Common myeloid progenitor, CD34-positive (primary cell): ENCODE results near the gene CAMTA1.
"Not testable (repeated sequence)": the region's sequence is repeated elsewhere in the genome, so short reads cannot be mapped to it uniquely, and the experiment has no call there.

Experiments
- CTCF ChIA-PET: fragments of 350-600 bp; sonication (Branson Sonifier 250); formaldehyde crosslinking; loops from one replicate; lab custom pipeline; 2021; ENCODE audit warnings: antibody characterized with exemption; lab: Charles Lee
- POLR2A ChIA-PET: fragments of 350-600 bp; sonication (Branson Sonifier 250); formaldehyde crosslinking; loops from one replicate; lab custom pipeline; 2021; ENCODE audit warnings: antibody characterized with exemption; lab: Charles Lee
- DNase-seq, 3 donors: peaks; one replicate each; pipeline versions ENCODE4 v3.0.0 to v3.0.0-alpha.2; 2013
- H3K27ac ChIP-seq, 2 experiments: 1 replicate in 1 of 2; 2 replicates in 1 of 2; pipeline ENCODE4 v1.7.0; 2013; ENCODE audit warnings: inconsistent platforms in 2 of 2, low read length in 2 of 2, mild to moderate bottlenecking in 2 of 2, low read depth in 1 of 2, moderate library complexity in 1 of 2; ENCODE audit not compliant: severe bottlenecking in 2 of 2, insufficient read depth in 1 of 2, poor library complexity in 1 of 2
- H3K27me3 ChIP-seq, 5 experiments: replicated peaks in 2 of 5; 1 replicate in 3 of 5; 2 replicates in 2 of 5; pipeline versions ENCODE4 v1.6.1 to v1.7.0; 2013; ENCODE audit warnings: low read length in 4 of 5, mild to moderate bottlenecking in 2 of 5, moderate library complexity in 2 of 5, inconsistent platforms in 1 of 5; ENCODE audit not compliant: insufficient read depth in 5 of 5, control insufficient read depth in 4 of 5
- H3K36me3 ChIP-seq, 4 experiments: 1 replicate in 2 of 4; 2 replicates in 2 of 4; pipeline versions ENCODE4 v1.6.1 to v1.7.0; 2013; ENCODE audit warnings: low read length in 3 of 4, control low read depth in 1 of 4, mild to moderate bottlenecking in 1 of 4; ENCODE audit not compliant: control insufficient read depth in 4 of 4, insufficient read depth in 4 of 4
- H3K4me1 ChIP-seq, 4 experiments: 1 replicate in 3 of 4; 2 replicates in 1 of 4; pipeline versions ENCODE4 v1.6.1 to v1.7.1; 2013; ENCODE audit warnings: low read length in 3 of 4, mild to moderate bottlenecking in 3 of 4, control low read depth in 1 of 4, inconsistent platforms in 1 of 4, moderate library complexity in 1 of 4; ENCODE audit not compliant: control insufficient read depth in 4 of 4, insufficient read depth in 4 of 4; ENCODE audit errors: control extremely low read depth in 1 of 4
- H3K4me3 ChIP-seq, 7 experiments: 1 replicate in 4 of 7; 2 replicates in 3 of 7; pipeline versions ENCODE4 v1.5.1 to v1.7.0; 2013; ENCODE audit warnings: mild to moderate bottlenecking in 7 of 7, low read length in 6 of 7, moderate library complexity in 6 of 7, inconsistent platforms in 2 of 7, low read depth in 2 of 7, control low read depth in 1 of 7; ENCODE audit not compliant: insufficient read depth in 4 of 7, control insufficient read depth in 1 of 7; ENCODE audit errors: extremely low read depth in 1 of 7
- H3K9me3 ChIP-seq, 5 experiments: 1 replicate in 4 of 5; 2 replicates in 1 of 5; pipeline versions ENCODE4 v1.6.1 to v1.7.1; 2013; ENCODE audit warnings: low read length in 4 of 5, mild to moderate bottlenecking in 2 of 5, inconsistent platforms in 1 of 5, low read depth in 1 of 5, moderate library complexity in 1 of 5; ENCODE audit not compliant: control insufficient read depth in 4 of 5, insufficient read depth in 2 of 5; ENCODE audit errors: control extremely low read depth in 1 of 5
- WGBS: methylation state at CpG from one replicate; pipeline ENCODE4 v1.1.5; 2013; ENCODE audit not compliant: insufficient coverage; 5-methylcytosine and 5-hydroxymethylcytosine counted together

CAMTA1 gene

GRCh38 chr1:7380068-7380467 lies 594.8 kb downstream of the CAMTA1 start:
- DNase-seq, POLR2A ChIA-PET, H3K27ac ChIP-seq, H3K36me3 ChIP-seq, H3K9me3 ChIP-seq, H3K4me1 ChIP-seq, H3K4me3 ChIP-seq: not testable (repeated sequence)
- CTCF ChIA-PET = interaction anchor here (0.6 kb wide), 1 partner anchor 897 kb away, joined by 3 read pairs; no protein-coding TSS in a partner anchor
- 100% methylated on average over 8 of the region's 9 CpGs for WGBS
- H3K27me3 ChIP-seq = peaks cover 0 to 10% (median 7%) of the 10 kb centered on the region in 5 experiments

- ChIA-PET CTCF (no interaction called here), POLR2A (no interaction called here)
- H3K27me3 ChIP-seq = peaks cover 0 to 10% (median 7%) of the 10 kb centered on the region in 5 experiments
- no peak overlapping the region for H3K4me3 ChIP-seq
- no peaks in the 10 kb centered on the region for H3K4me1 ChIP-seq
- WGBS = 100% methylated on average over 1 of the region's 3 CpGs
- H3K36me3 ChIP-seq = no peaks in the 10 kb centered on the region
- H3K27ac ChIP-seq = no peak overlapping the region
- H3K9me3 ChIP-seq = peaks cover 0 to 4% (median 0%) of the 10 kb centered on the region in 5 experiments
- peak in 1 of 3 donors; percentile 2 for DNase-seq
Observed at GRCh38 chr1:7380712-7381111, 595.5 kb downstream of the CAMTA1 start.

- POLR2A ChIA-PET, H3K36me3 ChIP-seq, H3K9me3 ChIP-seq, H3K4me1 ChIP-seq, H3K27ac ChIP-seq, CTCF ChIA-PET, H3K4me3 ChIP-seq, DNase-seq: not testable (repeated sequence)
- H3K27me3 ChIP-seq = peaks cover 0 to 10% (median 7%) of the 10 kb centered on the region in 5 experiments
- no CpG with 5 or more reads among the region's 3 CpGs for WGBS
Observed at GRCh38 chr1:7381729-7382128, 596.5 kb downstream of the CAMTA1 start.

- Histone ChIP-seq H3K4me1 (no peaks in the 10 kb centered on the region), H3K4me3 (no peak overlapping the region), H3K9me3 (peaks cover 0 to 4% (median 0%) of the 10 kb centered on the region in 5 experiments), H3K27me3 (peaks cover 0 to 10% (median 7%) of the 10 kb centered on the region in 5 experiments), H3K27ac (no peak overlapping the region), H3K36me3 (no peaks in the 10 kb centered on the region)
- 85% methylated on average over 3 of the region's 6 CpGs for WGBS
- ChIA-PET POLR2A (no interaction called here), CTCF (no interaction called here)
- no peak for DNase-seq
Observed at GRCh38 chr1:7382971-7383370, 597.7 kb downstream of the CAMTA1 start.

- no peaks in the 10 kb centered on the region for H3K4me1 ChIP-seq
- peaks cover 0 to 4% (median 0%) of the 10 kb centered on the region in 5 experiments for H3K9me3 ChIP-seq
- CTCF ChIA-PET = no interaction called here
- 89% methylated on average over 5 of the region's 13 CpGs for WGBS
- H3K36me3 ChIP-seq = no peaks in the 10 kb centered on the region
- DNase-seq = no peak
- no peak overlapping the region for H3K4me3 ChIP-seq
- peaks cover 0 to 7% (median 4%) of the 10 kb centered on the region in 5 experiments for H3K27me3 ChIP-seq
- POLR2A ChIA-PET = no interaction called here
- H3K27ac ChIP-seq = no peak overlapping the region
Observed at GRCh38 chr1:7383671-7384520, 598.6 kb downstream of the CAMTA1 start.

GRCh38 chr1:7384679-7385078 lies 599.4 kb downstream of the CAMTA1 start:
- H3K4me3 ChIP-seq = no peak overlapping the region
- 91% methylated on average over 5 of the region's 7 CpGs for WGBS

GRCh38 chr1:7385471-7386225 lies 600.4 kb downstream of the CAMTA1 start:
- WGBS = 94% methylated on average over 19 of the region's 19 CpGs
- H3K27me3 ChIP-seq = no peaks in the 10 kb centered on the region
- peaks cover 0 to 4% (median 0%) of the 10 kb centered on the region in 5 experiments for H3K9me3 ChIP-seq
- POLR2A ChIA-PET = no interaction called here
- H3K36me3 ChIP-seq = no peaks in the 10 kb centered on the region
- H3K27ac ChIP-seq = no peak overlapping the region
- no peak for DNase-seq
- CTCF ChIA-PET = no interaction called here
- H3K4me1 ChIP-seq = no peaks in the 10 kb centered on the region
- no peak overlapping the region for H3K4me3 ChIP-seq

More at GRCh38 chr1:7384679-7385078, 599.4 kb downstream of the CAMTA1 start:
- H3K36me3 ChIP-seq = no peaks in the 10 kb centered on the region
- H3K4me1 ChIP-seq = no peaks in the 10 kb centered on the region
- H3K27ac ChIP-seq = no peak overlapping the region
- peaks cover 0 to 3% (median 1%) of the 10 kb centered on the region in 5 experiments for H3K27me3 ChIP-seq
- peaks cover 0 to 4% (median 0%) of the 10 kb centered on the region in 5 experiments for H3K9me3 ChIP-seq
- ChIA-PET CTCF (no interaction called here), POLR2A (no interaction called here)
- no peak for DNase-seq
